Measurements from ENCODE around the gene GNG13. TPM values are rescaled to one million over a fixed set of nuclear protein-coding genes. Genes with fewer than 3 reads are reported as not detected.

GNG13 gene
- total RNA-seq, 2 experiments from 2014 or later = not detected

DNA sequence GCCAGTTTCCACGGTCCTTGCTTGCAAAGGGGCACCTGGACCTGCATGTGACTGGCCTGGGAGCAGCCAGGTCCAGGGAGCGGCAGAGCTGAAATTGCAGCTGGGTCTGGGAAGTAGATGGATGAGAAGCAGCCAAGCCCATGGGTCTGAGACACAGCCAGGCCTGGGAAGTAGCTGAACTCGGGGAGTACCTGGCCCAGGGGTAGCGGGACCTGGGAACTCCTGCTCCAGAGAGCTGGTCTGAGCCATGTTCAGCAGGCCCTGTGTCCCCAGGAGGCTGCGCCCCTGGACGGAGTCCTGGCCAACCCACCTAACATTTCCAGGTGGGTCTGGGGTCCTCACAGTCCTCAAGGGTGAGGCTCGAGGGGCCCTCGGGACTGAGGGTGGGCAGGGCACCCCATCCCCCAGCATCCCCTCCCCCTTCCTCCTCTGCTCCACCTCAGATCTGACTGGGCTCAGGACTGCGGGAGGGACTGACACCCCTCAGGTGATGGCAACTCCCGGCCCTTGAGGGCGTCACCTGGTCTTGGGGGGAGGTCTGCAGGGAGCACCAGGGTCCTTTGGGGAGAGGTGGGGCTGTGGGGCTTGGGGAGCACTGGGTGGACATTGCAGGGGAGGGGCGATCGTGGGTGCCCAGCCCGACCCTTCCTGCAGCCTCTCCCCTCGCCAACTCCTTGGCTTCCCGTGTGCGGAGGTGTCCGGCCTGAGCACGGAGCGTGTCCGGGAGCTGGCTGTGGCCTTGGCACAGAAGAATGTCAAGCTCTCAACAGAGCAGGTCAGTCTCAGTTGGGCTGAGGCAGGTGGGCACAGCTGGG is 37.0 kb downstream of the GNG13 start:
- TF ChIP-seq, protein P1, sequence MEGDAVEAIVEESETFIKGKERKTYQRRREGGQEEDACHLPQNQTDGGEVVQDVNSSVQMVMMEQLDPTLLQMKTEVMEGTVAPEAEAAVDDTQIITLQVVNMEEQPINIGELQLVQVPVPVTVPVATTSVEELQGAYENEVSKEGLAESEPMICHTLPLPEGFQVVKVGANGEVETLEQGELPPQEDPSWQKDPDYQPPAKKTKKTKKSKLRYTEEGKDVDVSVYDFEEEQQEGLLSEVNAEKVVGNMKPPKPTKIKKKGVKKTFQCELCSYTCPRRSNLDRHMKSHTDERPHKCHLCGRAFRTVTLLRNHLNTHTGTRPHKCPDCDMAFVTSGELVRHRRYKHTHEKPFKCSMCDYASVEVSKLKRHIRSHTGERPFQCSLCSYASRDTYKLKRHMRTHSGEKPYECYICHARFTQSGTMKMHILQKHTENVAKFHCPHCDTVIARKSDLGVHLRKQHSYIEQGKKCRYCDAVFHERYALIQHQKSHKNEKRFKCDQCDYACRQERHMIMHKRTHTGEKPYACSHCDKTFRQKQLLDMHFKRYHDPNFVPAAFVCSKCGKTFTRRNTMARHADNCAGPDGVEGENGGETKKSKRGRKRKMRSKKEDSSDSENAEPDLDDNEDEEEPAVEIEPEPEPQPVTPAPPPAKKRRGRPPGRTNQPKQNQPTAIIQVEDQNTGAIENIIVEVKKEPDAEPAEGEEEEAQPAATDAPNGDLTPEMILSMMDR (IDR thresholded peaks at IDR 0.05) = no peak
- Mint-ChIP-seq H3K27me3 (no peaks in the 10 kb centered on the region), H3K27ac (no peak overlapping the region), H3K4me3 (no peak overlapping the region), H3K4me1 (ENCODE audit: low read depth) (no peaks in the 10 kb centered on the region), H3K9me3 (no peaks in the 10 kb centered on the region), H3K36me3 (ENCODE audit: low read depth) (no peaks in the 10 kb centered on the region)
- ChIA-PET CTCF (no interaction called here), POLR2A (no interaction called here)
- intact Hi-C loops (cut with micrococcal nuclease) = no loop called here
- no peak for ATAC-seq
- no peak for DNase-seq

DNA sequence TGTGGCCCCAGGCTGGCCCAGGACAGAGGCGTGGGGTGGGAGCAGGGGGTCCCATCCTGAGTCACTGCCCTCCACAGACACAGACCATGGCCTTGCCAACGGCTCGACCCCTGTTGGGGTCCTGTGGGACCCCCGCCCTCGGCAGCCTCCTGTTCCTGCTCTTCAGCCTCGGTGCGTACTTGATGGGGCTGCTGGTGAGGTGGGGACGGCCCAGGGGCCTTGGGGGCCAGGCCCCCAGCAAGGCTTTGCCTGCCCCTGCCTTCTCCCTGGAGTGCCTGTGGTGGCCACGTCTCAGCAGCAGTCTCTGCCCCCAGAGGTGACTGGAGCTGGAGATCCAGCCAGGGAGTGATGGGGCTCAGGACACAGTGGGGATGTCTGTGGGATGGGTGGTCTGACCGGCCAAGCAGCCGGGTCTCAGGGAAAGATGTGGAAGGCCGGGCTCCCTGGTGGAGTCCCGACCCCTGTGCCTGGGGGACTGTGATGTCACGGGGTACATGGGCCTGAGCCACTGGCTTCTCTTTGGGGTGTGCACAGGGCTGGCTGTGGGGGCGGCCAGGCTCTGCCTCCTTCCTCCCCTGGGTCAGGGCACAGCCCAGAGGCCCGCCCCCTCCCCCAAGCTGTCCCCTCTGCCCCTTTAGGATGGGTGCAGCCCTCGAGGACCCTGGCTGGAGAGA is 37.8 kb downstream of the GNG13 start:
- ChIA-PET CTCF (no interaction called here), POLR2A (no interaction called here)
- Mint-ChIP-seq H3K36me3 (ENCODE audit: low read depth) (no peaks in the 10 kb centered on the region), H3K4me1 (ENCODE audit: low read depth) (no peaks in the 10 kb centered on the region), H3K27ac (no peak overlapping the region), H3K4me3 (no peak overlapping the region), H3K9me3 (no peaks in the 10 kb centered on the region), H3K27me3 (peaks cover 1% of the 10 kb centered on the region)
- intact Hi-C loops (cut with micrococcal nuclease) = no loop called here
- TF ChIP-seq, protein P1 (IDR thresholded peaks at IDR 0.05) = no peak
- ATAC-seq (no peak), DNase-seq (no peak)

DNA sequence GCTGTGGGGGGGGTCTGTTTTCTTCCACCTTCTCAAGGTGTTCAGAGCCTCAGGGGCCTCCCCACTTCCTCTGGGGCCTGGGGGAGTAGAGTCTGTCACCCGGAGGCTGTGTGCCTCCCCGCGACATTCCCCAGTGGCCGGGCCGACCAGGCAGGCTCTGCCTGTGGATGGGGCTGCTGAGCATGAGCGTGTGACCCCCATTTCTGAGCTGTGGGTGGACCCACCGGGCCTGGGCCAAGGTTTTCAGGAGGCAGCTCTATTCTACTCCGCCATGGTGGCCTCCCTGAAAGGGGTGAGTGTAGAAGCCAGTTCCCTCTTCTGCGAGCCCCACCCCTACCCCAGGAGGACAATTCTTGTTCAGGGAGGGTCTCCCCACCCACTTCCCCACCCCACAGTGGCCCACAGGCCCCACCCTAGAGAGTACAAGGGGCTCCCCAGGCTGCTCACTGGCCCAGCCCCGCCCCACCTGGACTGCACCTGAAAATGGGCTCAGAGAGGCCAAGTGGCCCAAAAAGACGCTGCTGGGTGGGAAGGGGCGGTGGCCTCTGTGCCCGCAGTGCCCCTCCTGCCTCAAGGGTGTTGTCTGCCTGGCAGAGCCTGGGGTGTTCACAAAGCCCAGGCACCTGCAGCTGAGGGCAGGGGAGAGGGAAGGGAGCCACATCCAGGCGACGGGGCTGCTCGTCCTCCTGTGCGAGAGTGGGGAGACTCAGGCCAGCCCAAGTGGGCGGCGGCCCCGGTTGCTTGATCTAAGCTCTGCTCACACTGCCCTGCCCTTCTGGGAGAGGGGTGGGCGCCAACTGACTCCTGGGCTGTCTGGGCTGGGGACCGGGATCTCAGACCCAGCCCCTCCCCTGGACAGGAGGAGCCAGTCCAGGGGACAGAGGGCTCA is 38.7 kb downstream of the GNG13 start:
- no peaks in the 10 kb centered on the region for H3K36me3 Mint-ChIP-seq (ENCODE audit: low read depth)
- TF ChIP-seq, protein P1 (IDR thresholded peaks at IDR 0.05) = no peak
- no peak overlapping the region for H3K4me3 Mint-ChIP-seq
- POLR2A ChIA-PET = no interaction called here
- DNase-seq (no peak), ATAC-seq (no peak)
- CTCF ChIA-PET = no interaction called here
- H3K4me1 Mint-ChIP-seq (ENCODE audit: low read depth) = no peaks in the 10 kb centered on the region
- peaks cover 4% of the 10 kb centered on the region for H3K27me3 Mint-ChIP-seq
- H3K27ac Mint-ChIP-seq = no peak overlapping the region
- intact Hi-C loops (cut with micrococcal nuclease) = no loop called here
- no peaks in the 10 kb centered on the region for H3K9me3 Mint-ChIP-seq

DNA sequence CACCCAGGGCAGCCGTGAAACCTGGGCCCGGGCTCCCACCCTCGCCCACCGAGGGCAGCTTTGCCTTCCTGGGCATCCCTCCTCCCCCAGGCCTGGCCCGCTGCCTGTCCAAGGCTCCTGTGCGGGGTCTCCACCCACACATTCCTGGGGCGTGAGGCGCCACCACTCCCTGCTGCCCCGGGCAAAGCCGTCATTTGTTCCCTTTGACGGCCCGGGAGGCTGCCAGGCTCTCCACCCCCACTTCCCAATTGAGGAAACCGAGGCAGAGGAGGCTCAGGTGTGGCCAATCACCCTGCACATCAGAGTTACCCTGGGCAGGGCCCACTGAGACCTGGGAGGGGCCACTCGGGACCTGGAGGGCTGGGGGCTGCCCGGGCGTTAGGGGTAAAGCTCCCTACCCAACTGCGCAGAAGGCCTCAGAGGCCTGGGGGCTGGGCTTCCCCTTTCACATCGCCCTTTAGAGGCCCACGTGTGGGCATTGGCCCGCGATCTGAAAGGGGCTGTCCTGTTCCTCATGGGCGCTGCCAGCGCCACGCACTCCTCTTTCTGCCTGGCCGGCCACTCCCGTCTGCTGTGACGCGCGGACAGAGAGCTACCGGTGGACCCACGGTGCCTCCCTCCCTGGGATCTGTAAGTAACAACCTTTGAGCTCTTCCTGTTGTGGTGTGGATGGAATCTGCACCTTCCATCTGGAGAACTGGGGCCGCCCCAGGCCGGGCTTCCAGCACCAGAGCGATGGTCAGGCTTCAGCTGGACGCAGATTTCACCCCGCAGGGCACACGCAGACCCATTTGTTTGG is 39.8 kb downstream of the GNG13 start, which contains the start of gene MSLN:
Gene MSLN (plus strand): TSS at position 190 of the 799 bp plus-strand sequence. CDS start 1,947 bp downstream, outside the sequence.
- H3K36me3 Mint-ChIP-seq (ENCODE audit: low read depth) = no peaks in the 10 kb centered on the region
- TF ChIP-seq, protein P1 (IDR thresholded peaks at IDR 0.05) = no peak
- H3K4me3 Mint-ChIP-seq = no peak within 1 kb of the TSS
- peaks cover 4% of the 10 kb centered on the region for H3K27me3 Mint-ChIP-seq
- ChIA-PET POLR2A (no interaction called here), CTCF (no interaction called here)
- DNase-seq = no peak
- no peaks in the 10 kb centered on the region for H3K9me3 Mint-ChIP-seq
- no peak for ATAC-seq
- H3K27ac Mint-ChIP-seq = no peak within 1 kb of the TSS
- intact Hi-C loops (cut with micrococcal nuclease) = no loop called here
- no peaks in the 10 kb centered on the region for H3K4me1 Mint-ChIP-seq (ENCODE audit: low read depth)
